Upper lobe of left lung (tissue), 6 donors: ENCODE data around the gene ADGRV1. TPM values are rescaled to one million over a fixed set of nuclear protein-coding genes. Genes with fewer than 3 reads are reported as not detected.
"Not testable (repeated sequence)": the region's sequence is repeated elsewhere in the genome, so short reads cannot be mapped to it uniquely, and the experiment has no call there.

Source experiments
- ATAC-seq, 2 donors: fragments of 200-7000 bp; cut with Tn5 transposase; one replicate each; pipeline ENCODE4 v1.9.1; 2022; ENCODE audit warnings: mild to moderate bottlenecking in 2 of 2, moderate library complexity in 2 of 2; ENCODE audit not compliant: low FRiP score in 2 of 2
- DNase-seq, 2 donors: peaks; one replicate each; pipeline ENCODE4 v3.0.0-alpha.2; 2019 to 2020
- H3K27ac ChIP-seq, 4 donors: fragments of 200-600 bp; sonication (generic); one replicate each; pipeline ENCODE4 v1.5.1; 2016 to 2019
- H3K27me3 ChIP-seq, 4 donors: fragments of 200-600 bp; sonication (generic); one replicate each; pipeline ENCODE4 v1.5.1; 2017 to 2019
- H3K36me3 ChIP-seq, 4 donors: fragments of 200-600 bp; sonication (generic); one replicate each; pipeline ENCODE4 v1.5.1; 2016 to 2019
- H3K4me1 ChIP-seq, 4 donors: fragments of 200-600 bp; sonication (generic); one replicate each; pipeline ENCODE4 v1.5.1; 2018 to 2019
- H3K4me3 ChIP-seq, 4 donors: fragments of 200-600 bp; sonication (generic); one replicate each; pipeline ENCODE4 v1.5.1; 2017 to 2019; ENCODE audit warnings: mild to moderate bottlenecking in 2 of 4, moderate library complexity in 1 of 4
- H3K9me3 ChIP-seq, 4 donors: fragments of 200-600 bp; sonication (generic); one replicate each; pipeline ENCODE4 v1.5.1; 2018 to 2019
- EP300 ChIP-seq, 4 donors: sonication (generic); formaldehyde crosslinking; IDR thresholded peaks; one replicate each; pipeline ENCODE4 v1.5.1; 2017; ENCODE audit warnings: antibody characterized with exemption in 4 of 4, control low read depth in 2 of 4
- POLR2A ChIP-seq, 4 donors: fragments of 450-650 bp; IDR thresholded peaks; one replicate each; pipeline ENCODE4 v1.5.1; 2016 to 2017; ENCODE audit warnings: antibody characterized with exemption in 4 of 4, mild to moderate bottlenecking in 2 of 4
- POLR2AphosphoS5 ChIP-seq, 2 donors: sonication (generic); formaldehyde crosslinking; IDR thresholded peaks; one replicate each; pipeline ENCODE4 v1.5.1; 2017; ENCODE audit warnings: antibody characterized with exemption in 2 of 2
- WGBS, 2 donors: methylation state at CpG; one replicate each; pipeline ENCODE4 v1.1.5; 2017 to 2018; 5-methylcytosine and 5-hydroxymethylcytosine counted together
- total RNA-seq, 6 donors: library from RNA; depleted of rRNA in 4 of 6; stranded (reverse); fragments of >200 nt in 4 of 6; gene quantifications; one replicate each; pipeline versions ENCODE4 v1.1.0 to v1.2.1, GENCODE V29; 2016 to 2021
- TF ChIP-seq, protein P1 (sequence below), 6 experiments: fragments of 450-650 bp in 4 of 6; fragments of 200-600 bp in 2 of 6; sonication (generic) in 2 of 6; IDR thresholded peaks; one replicate each; pipeline ENCODE4 v1.5.1; 2016 to 2019; ENCODE audit warnings: antibody characterized with exemption in 6 of 6
- donor health status: DM: no; HTN: no; CAD: no; lungs with moderate emphysema.
- donor health status: DM: no; HTN: yes; CAD: no; lungs with severe emphysema.

ADGRV1 gene
- total RNA-seq, 6 donors from 2014 or later = 22.3 to 129 (median 60.4) TPM

- DNase-seq (no peak), ATAC-seq (no peak)
- H3K27me3 ChIP-seq = no peaks in the 10 kb centered on the region
- no peak overlapping the region for H3K27ac ChIP-seq
- H3K36me3 ChIP-seq = no peaks in the 10 kb centered on the region
- H3K4me1 ChIP-seq = no peaks in the 10 kb centered on the region
- H3K9me3 ChIP-seq = no peaks in the 10 kb centered on the region
- WGBS, 2 donors = 87 to 99% methylated on average over 3 of the region's 3 CpGs
- no peak for TF ChIP-seq POLR2AphosphoS5 (IDR thresholded peaks at IDR 0.05)
- TF ChIP-seq EP300 (IDR thresholded peaks at IDR 0.05) = no peak
- no peak for TF ChIP-seq POLR2A (IDR thresholded peaks at IDR 0.05)
- TF ChIP-seq, protein P1, sequence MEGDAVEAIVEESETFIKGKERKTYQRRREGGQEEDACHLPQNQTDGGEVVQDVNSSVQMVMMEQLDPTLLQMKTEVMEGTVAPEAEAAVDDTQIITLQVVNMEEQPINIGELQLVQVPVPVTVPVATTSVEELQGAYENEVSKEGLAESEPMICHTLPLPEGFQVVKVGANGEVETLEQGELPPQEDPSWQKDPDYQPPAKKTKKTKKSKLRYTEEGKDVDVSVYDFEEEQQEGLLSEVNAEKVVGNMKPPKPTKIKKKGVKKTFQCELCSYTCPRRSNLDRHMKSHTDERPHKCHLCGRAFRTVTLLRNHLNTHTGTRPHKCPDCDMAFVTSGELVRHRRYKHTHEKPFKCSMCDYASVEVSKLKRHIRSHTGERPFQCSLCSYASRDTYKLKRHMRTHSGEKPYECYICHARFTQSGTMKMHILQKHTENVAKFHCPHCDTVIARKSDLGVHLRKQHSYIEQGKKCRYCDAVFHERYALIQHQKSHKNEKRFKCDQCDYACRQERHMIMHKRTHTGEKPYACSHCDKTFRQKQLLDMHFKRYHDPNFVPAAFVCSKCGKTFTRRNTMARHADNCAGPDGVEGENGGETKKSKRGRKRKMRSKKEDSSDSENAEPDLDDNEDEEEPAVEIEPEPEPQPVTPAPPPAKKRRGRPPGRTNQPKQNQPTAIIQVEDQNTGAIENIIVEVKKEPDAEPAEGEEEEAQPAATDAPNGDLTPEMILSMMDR (IDR thresholded peaks at IDR 0.05) = no peak
- no peak overlapping the region for H3K4me3 ChIP-seq
These were observed 31.6 kb downstream of the ADGRV1 start for GRCh38 chr5:90590170-90590569.

- H3K4me1 ChIP-seq, H3K36me3 ChIP-seq, ATAC-seq, H3K27ac ChIP-seq, H3K9me3 ChIP-seq, DNase-seq, H3K4me3 ChIP-seq, H3K27me3 ChIP-seq: not testable (repeated sequence)
- WGBS, 2 donors = 89 to 92% methylated on average over 6 of the region's 6 CpGs
These were observed 34.5 kb downstream of the ADGRV1 start for GRCh38 chr5:90593083-90593482.

DNA sequence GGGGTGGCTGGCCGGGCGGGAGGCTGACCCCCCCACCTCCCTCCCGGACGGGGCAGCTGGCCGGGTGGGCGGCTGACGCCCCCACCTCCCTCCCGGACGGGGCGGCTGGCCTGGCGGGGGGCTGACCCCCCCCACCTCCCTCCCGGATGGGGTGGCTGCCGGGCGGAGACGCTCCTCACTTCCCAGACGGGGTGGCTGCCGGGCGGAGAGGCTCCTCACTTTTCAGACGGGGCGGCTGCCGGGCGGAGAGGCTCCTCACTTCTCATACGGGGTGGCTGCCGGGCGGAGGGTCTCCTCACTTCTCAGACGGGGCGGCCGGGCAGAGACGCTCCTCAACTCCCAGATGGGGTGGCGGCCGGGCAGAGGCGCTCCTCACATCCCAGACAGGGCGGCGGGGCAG is 37.2 kb downstream of the ADGRV1 start:
- H3K4me3 ChIP-seq, ATAC-seq, H3K4me1 ChIP-seq, H3K27ac ChIP-seq, H3K27me3 ChIP-seq, H3K36me3 ChIP-seq, H3K9me3 ChIP-seq: not testable (repeated sequence)
- DNase-seq = peak in 1 of 2 donors; percentile 66
- whole genome bisulfite sequencing, 2 donors = no CpG with 5 or more reads among the region's 34 CpGs

DNA sequence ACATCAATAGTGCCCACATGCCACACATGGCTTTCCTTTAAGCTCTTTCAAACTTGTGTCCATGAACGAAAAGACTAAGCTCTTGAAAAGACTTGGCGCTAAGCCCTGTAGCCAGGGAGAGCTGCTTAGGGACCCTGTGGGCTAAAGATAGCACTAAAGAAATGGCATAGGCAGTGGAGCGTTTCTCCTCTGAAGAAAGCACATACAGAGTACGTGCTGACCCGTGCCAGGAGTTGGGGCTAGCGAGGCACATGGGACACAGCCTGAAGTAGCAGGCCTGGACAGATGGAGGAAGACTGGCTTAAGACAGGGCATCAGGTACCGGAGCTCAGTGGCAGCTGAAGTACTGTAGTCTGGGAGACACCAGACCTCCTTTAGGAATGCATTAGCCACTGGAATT is 39.7 kb downstream of the ADGRV1 start:
- peak in 1 of 2 donors; percentile 28 for ATAC-seq
- no peaks in the 10 kb centered on the region for H3K27me3 ChIP-seq
- H3K27ac ChIP-seq = no peak overlapping the region
- H3K36me3 ChIP-seq = no peaks in the 10 kb centered on the region
- TF ChIP-seq, protein P1 (IDR thresholded peaks at IDR 0.05) = no peak
- no peak for TF ChIP-seq EP300 (IDR thresholded peaks at IDR 0.05)
- TF ChIP-seq POLR2AphosphoS5 (IDR thresholded peaks at IDR 0.05) = no peak
- no peak for TF ChIP-seq POLR2A (IDR thresholded peaks at IDR 0.05)
- H3K4me3 ChIP-seq = no peak overlapping the region
- DNase-seq = no peak
- WGBS, 2 donors = 87 to 88% methylated on average over 7 of the region's 7 CpGs
- no peaks in the 10 kb centered on the region for H3K9me3 ChIP-seq
- no peaks in the 10 kb centered on the region for H3K4me1 ChIP-seq

- not testable (repeated sequence) for H3K27me3 ChIP-seq, H3K9me3 ChIP-seq, H3K36me3 ChIP-seq, H3K27ac ChIP-seq, ATAC-seq, H3K4me3 ChIP-seq, H3K4me1 ChIP-seq, DNase-seq
- 94 to 96% methylated on average over 3 of the region's 3 CpGs for WGBS, 2 donors
These were observed 41.7 kb downstream of the ADGRV1 start for GRCh38 chr5:90600307-90600706.

DNA sequence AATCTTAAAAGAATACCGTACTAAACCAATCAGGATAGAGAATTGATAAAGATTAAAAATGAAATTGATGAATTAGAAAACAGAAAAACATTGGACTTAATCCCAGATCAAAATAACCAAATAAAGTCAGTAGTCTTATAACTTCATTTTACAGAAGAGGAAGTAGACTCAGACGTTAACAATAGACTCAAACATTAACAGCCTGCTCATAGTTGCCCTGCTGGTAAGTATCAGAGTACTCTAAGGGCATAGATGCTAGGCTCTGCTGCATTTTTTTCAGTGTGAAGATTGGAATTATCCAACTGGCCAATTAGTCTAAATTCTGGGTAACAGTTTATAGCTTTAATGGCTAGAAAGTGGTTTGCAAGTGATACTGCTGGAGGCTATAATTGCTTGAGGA is 42.9 kb downstream of the ADGRV1 start:
- Histone ChIP-seq H3K9me3 (no peaks in the 10 kb centered on the region), H3K4me3 (no peak overlapping the region), H3K27me3 (no peaks in the 10 kb centered on the region), H3K27ac (no peak overlapping the region), H3K36me3 (no peaks in the 10 kb centered on the region), H3K4me1 (no peaks in the 10 kb centered on the region)
- no peak for ATAC-seq
- 55 to 67% methylated on average over 2 of the region's 2 CpGs for WGBS, 2 donors
- no peak for DNase-seq
- TF ChIP-seq POLR2AphosphoS5 (IDR thresholded peaks at IDR 0.05) = no peak
- no peak for TF ChIP-seq POLR2A (IDR thresholded peaks at IDR 0.05)
- no peak for TF ChIP-seq EP300 (IDR thresholded peaks at IDR 0.05)
- TF ChIP-seq, protein P1 (IDR thresholded peaks at IDR 0.05) = no peak
